H7 (cell line): ENCODE data around the gene CDON. TPM values are rescaled to one million over a fixed set of nuclear protein-coding genes. Genes with fewer than 3 reads are reported as not detected.

Source experiments
- DNase-seq: peaks from one replicate; pipeline ENCODE4 v3.0.0; 2012
- H3K27me3 ChIP-seq: 2 replicates; pipeline ENCODE4 v1.6.0; 2011; ENCODE audit warnings: mild to moderate bottlenecking, low read length; ENCODE audit not compliant: control insufficient read depth, insufficient read depth
- H3K36me3 ChIP-seq: replicated peaks from 2 replicates; pipeline ENCODE4 v1.5.1; 2011; ENCODE audit warnings: low read length; ENCODE audit not compliant: control insufficient read depth, insufficient read depth
- H3K4me3 ChIP-seq: 2 replicates; pipeline ENCODE4 v1.5.1; 2011; ENCODE audit warnings: low read depth, mild to moderate bottlenecking, control low read depth, low read length, moderate library complexity; ENCODE audit not compliant: insufficient read depth
- total RNA-seq: library from RNA; depleted of rRNA; stranded (reverse); fragments of >200 nt; shearing (Covaris generic); gene quantifications from 2 replicates; pipeline ENCODE4 v1.2.3, GENCODE V29; 2014

Gene CDON
- total RNA-seq, 1 experiment from 2014 or later, result 22.7 TPM

DNA sequence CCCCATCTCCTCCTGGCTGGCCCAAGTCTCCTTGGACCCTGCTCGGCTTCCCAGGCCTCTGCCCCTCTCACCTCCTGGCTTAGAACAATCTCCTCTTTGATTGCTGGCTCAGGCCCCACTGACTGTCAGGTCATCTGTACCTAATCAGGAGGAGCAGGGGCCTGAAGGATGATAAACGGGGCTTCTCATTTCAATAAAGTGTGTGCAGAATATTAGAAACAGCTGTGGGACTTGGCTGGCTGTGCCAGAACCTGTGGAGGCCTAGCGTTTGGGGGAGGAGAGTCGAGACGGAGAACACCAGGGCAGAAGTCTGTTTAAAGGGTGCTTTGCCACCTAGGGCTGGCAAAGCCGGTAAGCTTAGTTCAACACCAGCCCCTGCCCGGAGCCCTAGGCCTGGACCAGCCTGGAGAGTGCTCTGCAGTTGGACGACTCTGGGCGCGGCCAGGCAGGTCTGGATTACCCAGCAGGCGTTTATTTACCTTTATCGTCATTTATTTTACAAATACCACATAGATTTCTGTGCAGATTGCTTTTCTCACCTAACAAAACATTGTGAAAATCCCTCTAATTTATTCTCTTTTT, 127.0 kb downstream of the CDON start:
- DNase-seq, result no peak
- H3K4me3 ChIP-seq, result no peak overlapping the region
- H3K27me3 ChIP-seq, result no peaks in the 10 kb centered on the region
- no peaks in the 10 kb centered on the region for H3K36me3 ChIP-seq

DNA sequence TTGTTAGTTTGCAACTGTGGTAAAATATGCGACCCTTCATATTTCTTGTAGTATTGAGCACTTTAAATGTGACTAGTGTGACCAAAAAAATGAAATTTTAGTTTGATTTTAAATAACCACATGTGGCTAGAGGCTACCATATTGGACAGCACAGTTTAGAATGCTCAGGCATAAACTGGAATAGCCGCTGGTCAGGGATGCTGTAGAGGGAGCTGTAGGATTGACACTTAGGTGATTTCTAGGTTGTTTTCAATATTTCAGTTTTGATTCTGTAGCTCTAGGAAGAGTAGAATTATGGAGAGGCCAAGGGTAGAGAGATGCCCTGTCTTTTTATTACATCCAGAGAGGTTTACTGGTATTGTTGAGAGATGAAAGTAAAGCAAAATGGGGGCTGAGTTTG, 127.6 kb downstream of the CDON start:
- no peaks in the 10 kb centered on the region for H3K27me3 ChIP-seq
- no peaks in the 10 kb centered on the region for H3K36me3 ChIP-seq
- no peak for DNase-seq
- no peak overlapping the region for H3K4me3 ChIP-seq

GRCh38 chr11:125934473-125934872, 128.2 kb downstream of the CDON start:
- Histone ChIP-seq H3K4me3 (no peak overlapping the region), H3K36me3 (no peaks in the 10 kb centered on the region), H3K27me3 (no peaks in the 10 kb centered on the region)
- DNase-seq, result no peak

DNA sequence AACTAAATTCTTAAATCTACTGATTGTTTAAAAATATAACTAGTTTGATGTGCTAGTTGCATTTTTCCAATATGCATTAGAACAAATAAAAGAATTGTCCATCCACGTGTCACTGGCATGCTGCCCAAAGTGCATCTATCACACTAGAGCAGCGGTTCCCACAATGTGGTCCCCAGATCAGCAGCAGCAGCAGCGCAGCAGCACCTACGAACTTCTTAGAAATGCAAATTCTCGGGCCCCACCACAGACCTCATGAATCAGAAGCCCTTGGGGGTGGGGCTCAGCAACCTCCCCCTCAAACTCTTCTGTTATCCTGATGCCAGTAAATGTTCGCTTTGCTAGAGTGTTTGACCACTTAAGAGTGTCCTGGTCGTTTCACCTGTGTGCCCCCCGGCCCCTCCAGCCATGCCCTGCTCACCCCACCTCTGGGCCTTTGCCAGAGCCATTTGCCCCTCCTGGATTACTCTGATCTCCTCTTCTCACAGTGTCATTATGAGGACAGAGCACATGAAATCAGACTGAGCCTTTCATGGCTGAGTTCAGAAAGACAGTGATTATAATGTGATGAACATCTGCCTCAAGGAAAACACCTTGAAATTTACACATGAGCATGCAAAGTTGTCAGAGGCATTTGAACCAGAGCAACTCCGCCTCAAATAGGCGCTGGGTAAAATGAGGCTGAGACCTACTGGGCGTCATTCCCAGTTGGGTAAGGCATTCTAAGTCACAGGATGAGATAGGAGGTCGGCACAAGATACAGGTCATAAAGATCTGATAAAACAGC, 129.4 kb downstream of the CDON start:
- DNase-seq, result peak; percentile 67
- H3K27me3 ChIP-seq, result no peaks in the 10 kb centered on the region
- no peak overlapping the region for H3K4me3 ChIP-seq
- no peaks in the 10 kb centered on the region for H3K36me3 ChIP-seq

GRCh38 chr11:125932301-125932700, 130.4 kb downstream of the CDON start:
- DNase-seq, result no peak
- H3K27me3 ChIP-seq, result no peaks in the 10 kb centered on the region
- no peaks in the 10 kb centered on the region for H3K36me3 ChIP-seq
- H3K4me3 ChIP-seq, result no peak overlapping the region

- no peaks in the 10 kb centered on the region for H3K36me3 ChIP-seq
- H3K27me3 ChIP-seq, result no peaks in the 10 kb centered on the region
- no peak for DNase-seq
- no peak overlapping the region for H3K4me3 ChIP-seq
Measured at GRCh38 chr11:125931668-125932067, 131.0 kb downstream of the CDON start.

DNA sequence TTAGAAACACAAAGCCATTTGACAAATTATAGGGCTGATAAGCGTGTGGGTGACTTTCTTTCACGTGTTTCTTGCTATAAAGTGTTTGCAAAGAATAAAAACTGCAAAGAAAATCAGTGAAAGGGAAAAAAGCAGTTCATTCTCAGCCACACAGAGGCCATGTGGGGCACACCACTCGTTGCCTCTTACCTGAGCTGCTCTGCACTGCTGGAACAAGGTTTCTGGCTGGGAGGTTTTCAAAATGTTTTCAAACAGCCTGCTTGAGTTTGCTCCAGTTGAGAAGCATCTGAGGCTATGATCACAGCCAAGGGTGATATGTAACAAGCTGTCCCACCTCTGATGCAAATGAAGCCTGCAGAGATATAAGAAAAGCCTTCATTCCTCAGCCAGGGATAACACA, 131.6 kb downstream of the CDON start:
- DNase-seq, result peak; percentile 35
- no peaks in the 10 kb centered on the region for H3K36me3 ChIP-seq
- H3K4me3 ChIP-seq, result no peak overlapping the region
- H3K27me3 ChIP-seq, result no peaks in the 10 kb centered on the region

- H3K4me3 ChIP-seq, result no peak overlapping the region
- H3K27me3 ChIP-seq, result no peaks in the 10 kb centered on the region
- DNase-seq, result no peak
- H3K36me3 ChIP-seq, result no peaks in the 10 kb centered on the region
Measured at GRCh38 chr11:125930076-125930450, 132.6 kb downstream of the CDON start.

GRCh38 chr11:125929445-125930075, 133.1 kb downstream of the CDON start:
- Histone ChIP-seq H3K36me3 (no peaks in the 10 kb centered on the region), H3K4me3 (no peak overlapping the region), H3K27me3 (no peaks in the 10 kb centered on the region)
- no peak for DNase-seq

DNA sequence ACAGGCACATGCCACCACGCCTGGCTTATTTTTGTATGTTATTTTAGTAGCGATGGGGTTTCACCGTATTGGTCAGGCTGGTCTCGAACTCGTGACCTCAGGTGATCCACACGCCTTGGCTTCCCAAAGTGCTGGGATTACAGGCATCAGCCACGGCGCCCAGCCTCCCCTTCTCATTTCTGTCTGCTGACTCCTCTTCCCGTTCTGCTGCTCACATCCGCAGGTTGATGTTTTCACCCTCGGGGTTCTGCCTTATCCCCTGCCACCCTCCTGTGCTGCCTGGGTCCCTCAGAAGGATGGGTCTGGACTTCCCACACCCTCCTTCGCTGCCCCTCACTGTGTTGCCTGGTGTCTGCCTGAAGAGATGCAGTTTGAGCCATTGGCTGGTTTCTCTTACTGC, 136.0 kb downstream of the CDON start:
- Histone ChIP-seq H3K4me3 (no peak overlapping the region), H3K36me3 (no peaks in the 10 kb centered on the region; the same call in 1 of the 2 replicates), H3K27me3 (no peaks in the 10 kb centered on the region)
- no peak for DNase-seq

- DNase-seq, result no peak
- Histone ChIP-seq H3K27me3 (no peaks in the 10 kb centered on the region), H3K36me3 (no peaks in the 10 kb centered on the region; the same call in 1 of the 2 replicates), H3K4me3 (no peak overlapping the region)
Measured at GRCh38 chr11:125925804-125926203, 136.9 kb downstream of the CDON start.

GRCh38 chr11:125925247-125925740, 137.4 kb downstream of the CDON start:
- Histone ChIP-seq H3K36me3 (no peaks in the 10 kb centered on the region; the same call in 1 of the 2 replicates), H3K27me3 (no peaks in the 10 kb centered on the region), H3K4me3 (no peak overlapping the region)
- DNase-seq, result no peak

- Histone ChIP-seq H3K27me3 (no peaks in the 10 kb centered on the region), H3K4me3 (no peak overlapping the region), H3K36me3 (no peaks in the 10 kb centered on the region; the same call in 1 of the 2 replicates)
- DNase-seq, result no peak
Measured at GRCh38 chr11:125924384-125925007, 138.2 kb downstream of the CDON start.

- Histone ChIP-seq H3K27me3 (no peaks in the 10 kb centered on the region), H3K4me3 (no peak overlapping the region), H3K36me3 (no peaks in the 10 kb centered on the region; the same call in 1 of the 2 replicates)
- no peak for DNase-seq
Measured at GRCh38 chr11:125923633-125924032, 139.0 kb downstream of the CDON start.
